ENCODE data around the gene TIMM29. TPM values are rescaled to one million over a fixed set of nuclear protein-coding genes. Genes with fewer than 3 reads are reported as not detected.

Gene TIMM29
- total RNA-seq, 4 donors from 2014 or later: 25.7 to 36.3 (median 33.0) TPM

DNA sequence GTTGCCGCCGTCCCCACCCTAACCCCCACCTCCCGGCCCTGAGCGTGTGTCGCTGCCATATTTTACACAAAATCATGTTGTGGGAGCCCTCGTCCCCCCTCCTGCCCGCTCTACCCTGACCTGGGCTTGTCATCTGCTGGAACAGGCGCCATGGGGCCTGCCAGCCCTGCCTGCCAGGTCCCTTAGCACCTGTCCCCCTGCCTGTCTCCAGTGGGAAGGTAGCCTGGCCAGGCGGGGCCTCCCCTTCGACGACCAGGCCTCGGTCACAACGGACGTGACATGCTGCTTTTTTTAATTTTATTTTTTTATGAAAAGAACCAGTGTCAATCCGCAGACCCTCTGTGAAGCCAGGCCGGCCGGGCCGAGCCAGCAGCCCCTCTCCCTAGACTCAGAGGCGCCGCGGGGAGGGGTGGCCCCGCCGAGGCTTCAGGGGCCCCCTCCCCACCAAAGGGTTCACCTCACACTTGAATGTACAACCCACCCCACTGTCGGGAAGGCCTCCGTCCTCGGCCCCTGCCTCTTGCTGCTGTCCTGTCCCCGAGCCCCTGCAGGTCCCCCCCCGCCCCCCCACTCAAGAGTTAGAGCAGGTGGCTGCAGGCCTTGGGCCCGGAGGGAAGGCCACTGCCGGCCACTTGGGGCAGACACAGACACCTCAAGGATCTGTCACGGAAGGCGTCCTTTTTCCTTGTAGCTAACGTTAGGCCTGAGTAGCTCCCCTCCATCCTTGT is 6.5 kb upstream of the TIMM29 start:
- Histone ChIP-seq H3K27ac (no peak overlapping the region), H3K36me3 (peaks cover 77% of the 10 kb centered on the region), H3K4me3 (no peak overlapping the region), H3K9me3 (no peaks in the 10 kb centered on the region), H3K27me3 (no peaks in the 10 kb centered on the region), H3K4me1 (peaks cover under 1% of the 10 kb centered on the region)
- TF ChIP-seq POLR2AphosphoS5 (IDR thresholded peaks at IDR 0.05) (no peak), POLR2A (IDR thresholded peaks at IDR 0.05) (no peak), EP300 (IDR thresholded peaks at IDR 0.05) (no peak)
- TF ChIP-seq, protein P1, sequence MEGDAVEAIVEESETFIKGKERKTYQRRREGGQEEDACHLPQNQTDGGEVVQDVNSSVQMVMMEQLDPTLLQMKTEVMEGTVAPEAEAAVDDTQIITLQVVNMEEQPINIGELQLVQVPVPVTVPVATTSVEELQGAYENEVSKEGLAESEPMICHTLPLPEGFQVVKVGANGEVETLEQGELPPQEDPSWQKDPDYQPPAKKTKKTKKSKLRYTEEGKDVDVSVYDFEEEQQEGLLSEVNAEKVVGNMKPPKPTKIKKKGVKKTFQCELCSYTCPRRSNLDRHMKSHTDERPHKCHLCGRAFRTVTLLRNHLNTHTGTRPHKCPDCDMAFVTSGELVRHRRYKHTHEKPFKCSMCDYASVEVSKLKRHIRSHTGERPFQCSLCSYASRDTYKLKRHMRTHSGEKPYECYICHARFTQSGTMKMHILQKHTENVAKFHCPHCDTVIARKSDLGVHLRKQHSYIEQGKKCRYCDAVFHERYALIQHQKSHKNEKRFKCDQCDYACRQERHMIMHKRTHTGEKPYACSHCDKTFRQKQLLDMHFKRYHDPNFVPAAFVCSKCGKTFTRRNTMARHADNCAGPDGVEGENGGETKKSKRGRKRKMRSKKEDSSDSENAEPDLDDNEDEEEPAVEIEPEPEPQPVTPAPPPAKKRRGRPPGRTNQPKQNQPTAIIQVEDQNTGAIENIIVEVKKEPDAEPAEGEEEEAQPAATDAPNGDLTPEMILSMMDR (IDR thresholded peaks at IDR 0.05): no peak
- no peak for DNase-seq (ENCODE audit: low spot score in 2 of 2)
- 82% methylated on average over 29 of the region's 33 CpGs for WGBS

- DNase-seq (ENCODE audit: low spot score in 2 of 2): no peak
- Histone ChIP-seq H3K27ac (no peak overlapping the region), H3K36me3 (peaks cover 73% of the 10 kb centered on the region), H3K27me3 (no peaks in the 10 kb centered on the region), H3K9me3 (no peaks in the 10 kb centered on the region), H3K4me1 (peaks cover 6% of the 10 kb centered on the region), H3K4me3 (no peak overlapping the region)
- TF ChIP-seq POLR2AphosphoS5 (IDR thresholded peaks at IDR 0.05) (no peak), EP300 (IDR thresholded peaks at IDR 0.05) (no peak), POLR2A (IDR thresholded peaks at IDR 0.05) (no peak)
- TF ChIP-seq, protein P1 (IDR thresholded peaks at IDR 0.05): no peak
- WGBS: 86% methylated on average over 13 of the region's 13 CpGs
Observed at GRCh38 chr19:10922638-10923014, 6.0 kb upstream of the TIMM29 start.

DNA sequence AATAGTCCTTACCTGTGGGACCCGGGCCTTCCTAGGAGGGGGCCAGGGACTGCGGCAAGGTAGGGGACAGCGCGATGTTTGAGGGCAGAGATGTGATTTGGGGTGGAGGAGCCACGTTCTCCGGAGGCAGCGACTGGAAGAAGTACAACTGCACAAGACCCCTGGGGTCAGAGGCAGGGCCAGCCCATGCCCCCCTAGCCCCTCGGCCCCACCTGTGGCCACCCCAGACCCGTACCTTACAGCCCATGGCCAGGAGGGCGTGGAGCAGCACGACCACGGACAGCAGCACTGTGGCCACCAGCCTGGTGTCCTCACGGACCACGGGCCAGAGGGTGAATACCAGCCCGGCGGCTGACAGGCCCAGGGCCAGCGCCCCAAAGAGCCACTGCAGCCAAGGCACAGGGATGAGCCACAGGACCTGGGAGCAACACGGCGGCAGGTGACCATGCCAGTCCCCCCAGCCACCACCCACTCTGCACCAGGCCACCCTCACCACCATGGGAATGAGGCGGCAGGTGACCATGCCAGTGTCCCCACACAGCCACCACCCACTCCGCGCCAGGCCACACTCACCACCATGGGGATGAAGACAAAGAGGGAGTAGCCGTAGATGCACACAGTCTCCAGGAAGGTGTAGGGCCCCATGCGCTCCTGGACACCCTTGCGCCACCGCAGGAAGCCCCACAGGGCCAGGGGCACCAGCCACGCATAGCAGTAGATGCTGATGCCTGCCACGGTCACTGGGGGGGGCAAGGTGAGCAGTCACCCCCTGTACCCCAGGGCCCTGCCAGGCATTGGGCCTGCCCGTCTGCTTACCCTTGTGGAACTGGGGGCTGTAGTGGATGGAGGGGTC is 5.1 kb upstream of the TIMM29 start:
- Histone ChIP-seq H3K4me3 (no peak overlapping the region), H3K9me3 (no peaks in the 10 kb centered on the region), H3K27ac (no peak overlapping the region), H3K36me3 (peaks cover 66% of the 10 kb centered on the region), H3K4me1 (peaks cover 12% of the 10 kb centered on the region), H3K27me3 (no peaks in the 10 kb centered on the region)
- WGBS: 87% methylated on average over 7 of the region's 29 CpGs
- TF ChIP-seq EP300 (IDR thresholded peaks at IDR 0.05) (no peak), POLR2A (IDR thresholded peaks at IDR 0.05) (no peak), POLR2AphosphoS5 (IDR thresholded peaks at IDR 0.05) (no peak)
- TF ChIP-seq, protein P1 (IDR thresholded peaks at IDR 0.05): no peak
- DNase-seq (ENCODE audit: low spot score in 2 of 2): no peak

DNA sequence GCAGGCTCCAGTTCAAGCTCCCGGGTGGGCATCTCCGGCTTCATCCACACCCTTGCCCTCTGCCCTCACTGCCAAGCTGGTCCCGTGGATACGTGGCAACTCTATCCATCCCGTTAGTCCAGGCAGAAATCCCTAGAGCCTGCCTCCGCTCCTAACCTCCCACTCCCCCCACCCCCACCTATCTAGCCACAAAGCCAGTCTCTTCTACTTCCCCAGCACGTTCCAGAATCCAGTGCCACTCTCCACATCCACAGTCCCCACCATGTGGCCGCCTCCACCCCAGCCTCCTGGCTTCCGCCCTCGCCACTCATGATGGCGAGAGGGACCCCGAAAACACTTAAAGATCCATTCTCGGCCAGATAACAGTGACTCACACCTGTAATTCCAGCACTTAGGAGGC is 4.0 kb upstream of the TIMM29 start:
- no peak for DNase-seq (ENCODE audit: low spot score in 2 of 2)
- 83% methylated on average over 13 of the region's 13 CpGs for whole genome bisulfite sequencing
- H3K27me3 ChIP-seq: no peaks in the 10 kb centered on the region
- no peak overlapping the region for H3K4me3 ChIP-seq
- peaks cover 54% of the 10 kb centered on the region for H3K36me3 ChIP-seq
- H3K4me1 ChIP-seq: peaks cover 19% of the 10 kb centered on the region
- no peaks in the 10 kb centered on the region for H3K9me3 ChIP-seq
- H3K27ac ChIP-seq: no peak overlapping the region
- TF ChIP-seq, protein P1 (IDR thresholded peaks at IDR 0.05): no peak
- no peak for TF ChIP-seq POLR2A (IDR thresholded peaks at IDR 0.05)
- no peak for TF ChIP-seq POLR2AphosphoS5 (IDR thresholded peaks at IDR 0.05)
- TF ChIP-seq EP300 (IDR thresholded peaks at IDR 0.05): no peak

Measured in suprapubic skin (tissue), 4 donors.